GM19463 (cell line): Measurements from ENCODE around the gene SENP3.
"Not testable (repeated sequence)": the region's sequence is repeated elsewhere in the genome, so short reads cannot be mapped to it uniquely, and the experiment has no call there.

Source experiments
- ATAC-seq: cut with Tn5 transposase; IDR thresholded peaks from one replicate; pipeline ENCODE4 v1.9.1; 2021; ENCODE audit warnings: mild to moderate bottlenecking, moderate library complexity; ENCODE audit not compliant: unreplicated experiment

The SENP3 gene

DNA sequence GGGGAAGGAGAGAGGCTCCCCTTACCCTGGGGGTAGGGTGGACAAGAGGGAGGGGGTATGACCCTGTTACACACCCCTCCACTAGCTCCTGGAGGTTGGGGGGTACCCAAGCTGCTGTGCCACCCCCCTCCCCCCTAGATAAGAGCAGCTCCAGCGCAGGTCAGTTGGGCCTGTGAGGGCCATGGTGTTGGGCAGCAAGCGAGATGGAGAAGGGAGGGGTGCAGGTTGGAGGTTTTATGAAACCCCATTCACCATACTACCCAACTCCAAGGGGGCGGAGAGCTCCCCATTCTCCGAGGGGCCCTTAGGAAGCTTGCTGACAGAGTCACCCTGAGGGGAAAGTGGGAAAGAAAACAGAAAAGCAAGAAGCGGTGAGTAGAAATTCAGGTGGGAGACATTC, 29.9 kb downstream of the SENP3 start:
- no peak for ATAC-seq

DNA sequence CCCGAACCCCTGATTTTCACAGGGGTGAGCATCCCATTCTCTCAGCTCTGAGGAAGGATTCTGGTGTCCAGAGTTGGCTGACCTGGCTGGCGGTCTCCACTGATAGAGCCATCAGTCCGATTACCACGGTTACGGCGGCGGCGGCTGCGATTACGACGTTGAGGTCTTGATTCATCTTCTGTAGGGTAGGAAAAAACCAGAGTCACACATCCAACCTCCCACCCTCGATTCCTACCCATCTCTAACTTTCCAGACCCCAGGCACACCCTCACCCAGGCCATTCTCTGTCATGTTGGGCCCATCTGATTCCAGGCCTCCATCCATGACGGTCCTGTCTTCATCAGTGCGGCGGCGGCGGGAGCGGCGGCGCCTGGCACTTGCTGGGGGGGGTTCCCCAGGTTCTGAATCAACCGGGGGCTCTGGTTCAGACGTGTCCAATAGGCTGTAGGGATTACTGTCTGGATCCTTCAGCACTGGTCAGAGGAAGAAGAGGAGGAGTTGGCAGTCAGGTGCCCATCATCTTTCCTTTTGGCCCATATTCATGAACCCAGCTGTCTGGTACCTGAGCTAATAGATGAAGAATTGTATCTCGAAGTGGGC, 30.8 kb downstream of the SENP3 start:
- ATAC-seq: no peak

DNA sequence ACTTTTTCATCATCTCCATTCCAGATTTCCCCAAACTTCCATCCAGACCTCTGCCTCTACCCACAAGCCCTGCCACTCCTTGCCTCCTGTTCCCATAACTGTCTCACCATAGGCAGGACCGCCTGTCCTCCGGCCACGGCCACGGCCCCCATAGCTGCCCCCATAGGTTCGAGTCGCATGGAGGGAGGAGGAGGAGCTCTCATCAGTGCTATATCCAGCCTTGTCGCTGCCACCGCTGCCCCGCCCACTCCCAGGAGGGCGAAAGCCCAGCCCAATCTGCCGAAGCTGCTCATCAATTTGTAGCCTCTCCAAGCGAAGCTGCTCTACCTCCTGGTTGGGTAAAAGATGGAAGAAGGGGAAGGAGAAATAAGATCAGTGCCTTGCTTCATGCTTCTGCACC, 31.6 kb downstream of the SENP3 start:
- no peak for ATAC-seq

DNA sequence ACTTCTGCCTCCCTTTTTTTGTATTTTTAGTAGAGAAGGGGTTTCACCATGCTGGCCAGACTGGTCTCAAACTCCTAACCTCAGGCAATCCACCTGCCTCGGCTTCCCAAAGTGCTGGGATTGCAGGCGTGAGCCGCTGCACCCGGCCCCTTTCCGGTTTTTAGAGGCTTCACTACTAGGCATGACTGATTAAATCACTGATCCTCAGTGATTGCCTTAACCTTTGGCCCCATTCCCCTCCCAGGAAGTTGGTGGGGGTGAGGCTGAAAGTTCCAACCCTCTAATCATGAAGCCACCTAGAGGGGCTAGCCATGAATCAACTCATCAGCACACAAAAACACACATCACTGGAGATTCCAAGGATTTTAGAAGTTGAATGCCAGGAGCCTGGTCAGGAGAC, 35.8 kb downstream of the SENP3 start:
- ATAC-seq: not testable (repeated sequence)

DNA sequence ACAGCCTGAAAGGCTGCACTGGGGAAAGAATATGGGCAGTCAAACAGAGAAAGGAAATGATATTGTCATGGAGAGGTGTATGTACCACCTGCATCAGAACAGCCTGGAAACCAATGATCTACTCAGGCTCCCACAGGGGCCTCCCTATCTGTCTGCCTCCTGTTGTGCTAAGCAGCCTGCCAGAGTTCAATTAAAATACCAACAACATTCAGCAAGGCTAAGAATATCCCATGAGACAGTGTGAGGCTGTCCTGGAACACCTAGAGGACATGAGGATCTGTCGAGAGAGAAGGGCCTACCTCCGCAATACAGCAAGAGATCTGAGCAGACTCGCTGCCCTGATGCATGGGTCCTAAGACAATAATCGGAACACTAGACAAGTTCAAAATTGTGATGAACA, 44.6 kb downstream of the SENP3 start:
- no peak for ATAC-seq

DNA sequence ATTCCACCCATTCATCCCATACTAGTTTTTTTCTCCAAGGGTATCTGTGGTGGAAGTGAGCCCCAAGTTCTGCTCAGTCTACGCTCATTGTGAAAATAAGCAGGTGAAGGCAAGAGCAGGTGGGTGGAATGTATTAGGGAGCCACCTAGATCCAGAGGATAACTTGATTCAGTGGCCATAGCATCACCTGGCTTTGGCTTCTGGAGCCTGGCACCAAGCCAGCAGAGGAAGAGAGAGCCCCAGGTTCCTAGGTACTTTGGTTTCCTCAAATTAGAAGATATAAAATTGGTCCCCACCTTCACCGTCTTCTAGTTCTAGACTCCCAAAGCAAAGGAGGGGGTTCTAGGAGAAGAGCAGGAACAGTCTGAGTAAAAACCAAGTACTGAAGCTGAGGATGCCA, 48.9 kb downstream of the SENP3 start:
- no peak for ATAC-seq

DNA sequence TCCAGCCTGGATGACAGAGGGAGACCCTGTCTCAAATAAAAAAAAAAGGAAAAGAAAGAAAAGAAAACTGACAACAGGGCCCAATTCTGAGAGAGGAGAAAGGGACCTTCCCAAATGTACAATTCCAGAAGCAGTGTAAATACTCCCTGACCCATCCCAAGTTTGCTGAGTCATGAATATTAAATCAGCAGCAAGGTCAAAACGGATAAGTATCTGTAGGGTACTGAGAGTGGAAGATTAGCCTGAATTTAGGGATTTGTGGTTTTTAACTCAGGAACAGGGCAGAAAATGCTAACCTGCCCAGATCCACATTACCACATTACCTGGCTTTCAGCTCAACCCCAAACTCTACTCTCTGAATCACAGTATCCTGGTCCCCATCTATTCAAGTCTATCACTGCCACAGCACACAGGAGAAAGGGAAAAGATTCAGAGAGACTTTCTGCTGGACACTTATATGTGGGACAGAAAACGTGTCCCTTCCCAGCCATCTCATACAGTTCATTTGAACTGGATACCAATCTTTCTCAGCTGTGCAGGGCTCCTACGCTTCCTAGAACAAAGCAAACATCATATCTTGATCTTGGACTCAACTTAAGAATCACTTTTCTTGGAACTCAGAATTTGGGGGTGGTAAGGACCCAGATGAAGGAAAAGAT, 50.0 kb downstream of the SENP3 start:
- no peak for ATAC-seq

DNA sequence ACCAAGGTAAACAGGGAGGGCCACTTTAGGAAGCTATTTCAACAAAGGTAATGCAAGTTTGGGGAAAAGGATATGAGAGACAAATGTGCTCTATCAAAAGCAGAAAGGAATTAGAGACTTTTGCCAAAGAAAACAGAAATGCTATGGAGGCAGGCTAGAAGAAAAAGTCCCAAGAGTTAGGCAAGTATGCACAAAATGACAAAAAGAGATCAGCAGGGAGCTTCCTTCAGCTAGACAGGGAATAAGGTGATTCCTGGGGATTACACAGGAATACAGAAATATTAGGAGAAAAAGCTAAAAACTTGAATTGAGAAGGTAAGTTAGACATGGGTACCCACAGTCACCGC, 50.5 kb downstream of the SENP3 start:
- ATAC-seq: no peak

DNA sequence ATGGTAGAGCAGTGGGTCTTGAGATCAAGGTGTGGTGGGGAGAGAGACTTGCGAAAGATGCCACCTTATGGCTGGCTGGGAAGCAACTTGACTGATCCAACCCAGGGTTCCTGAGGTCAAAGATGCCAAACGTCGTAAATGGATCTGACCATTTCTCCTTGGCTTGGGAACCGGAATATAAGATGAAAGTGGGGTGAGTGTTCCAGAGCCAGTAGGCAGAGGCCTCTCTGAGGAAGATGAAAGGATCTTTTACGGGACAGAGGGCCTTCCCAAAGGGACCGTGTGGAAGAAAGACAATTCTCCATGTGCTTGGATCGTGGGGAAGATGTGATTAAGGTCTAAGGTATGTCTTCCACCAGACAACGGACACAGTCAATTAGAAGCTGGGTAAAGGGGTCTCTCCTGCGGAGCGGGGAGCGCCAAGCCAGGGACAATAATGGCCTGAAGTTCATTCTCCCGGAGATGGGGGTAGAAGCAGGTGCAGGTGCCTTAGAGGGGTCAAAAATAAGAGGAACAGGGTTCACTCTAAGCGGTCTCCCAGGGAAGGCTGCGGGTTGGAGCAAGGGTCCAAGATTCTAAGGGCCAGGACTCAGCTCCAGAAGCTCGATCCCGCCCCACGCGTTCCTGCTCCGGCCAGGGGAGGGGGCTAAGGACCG, 52.2 kb downstream of the SENP3 start:
- ATAC-seq: no peak

DNA sequence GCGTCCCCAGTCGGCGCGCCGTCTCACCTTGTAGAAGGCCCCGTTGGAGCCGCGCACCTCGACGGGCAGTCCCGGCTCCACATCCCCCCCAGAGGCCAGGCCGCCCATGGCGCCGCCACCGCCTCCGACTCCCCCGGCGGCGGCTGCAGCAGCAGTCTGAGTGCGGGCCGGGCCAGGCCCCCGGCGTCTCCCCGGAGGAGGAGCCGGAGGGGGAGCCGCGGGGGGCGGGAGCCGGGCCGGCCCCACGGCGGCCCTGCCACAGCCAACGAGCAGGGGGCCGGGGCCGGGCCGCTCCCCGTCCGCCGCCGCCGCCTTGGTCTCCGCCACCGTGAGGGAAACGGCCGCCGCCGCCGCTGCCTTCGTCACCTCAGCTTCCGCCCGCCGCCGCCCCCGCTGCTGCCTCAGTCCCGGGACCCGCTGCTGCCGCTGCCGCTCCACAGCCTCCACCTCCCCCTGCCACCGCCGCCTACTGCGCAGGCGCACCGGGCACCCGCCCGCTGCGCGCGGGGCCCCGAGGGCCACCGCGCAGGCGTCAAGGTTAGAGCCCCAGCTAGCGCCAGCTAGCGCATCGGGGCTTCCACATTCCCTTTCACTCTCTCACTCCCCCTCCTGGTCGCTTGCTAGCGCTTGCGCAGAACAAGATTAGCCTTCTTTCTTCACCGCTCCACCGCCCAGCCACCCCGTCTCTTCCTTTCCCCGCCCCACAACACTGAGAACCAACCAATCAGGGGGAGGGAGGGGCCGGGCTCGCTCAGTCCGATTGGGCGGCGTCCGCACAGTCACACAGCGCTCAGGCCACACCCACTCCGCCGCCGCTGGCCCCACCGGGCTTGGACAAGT, 52.9 kb downstream of the SENP3 start, which contains the start of gene FXR2:
Gene FXR2, minus strand, starts transcription at position 473 of the 840 bp plus-strand sequence. Its CDS starts 365 bp downstream, at position 108.
- ATAC-seq: peak; percentile 90

DNA sequence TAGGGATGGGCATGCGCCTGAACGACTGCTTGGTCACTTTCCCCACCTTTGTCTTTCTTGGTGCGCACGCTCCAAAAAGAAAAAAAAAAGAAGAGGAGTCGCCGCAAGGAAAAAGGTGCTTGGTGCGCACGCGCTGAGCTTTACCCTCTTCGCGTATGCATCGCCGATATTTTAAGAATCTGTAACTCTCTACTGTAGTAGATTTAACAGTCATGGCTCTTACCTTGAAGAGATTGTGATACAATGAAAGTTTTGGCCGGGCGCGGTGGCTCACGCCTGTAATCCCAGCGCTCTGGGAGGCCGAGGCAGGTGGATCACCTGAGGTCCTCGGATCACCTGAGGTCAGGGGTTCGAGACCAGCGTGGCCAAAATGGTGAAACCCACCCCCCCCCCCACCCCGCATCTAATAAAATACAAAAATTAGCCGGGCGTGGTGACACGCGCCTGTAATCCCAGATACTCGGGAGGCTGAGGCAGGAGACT, 53.6 kb downstream of the SENP3 start:
- ATAC-seq: no peak

DNA sequence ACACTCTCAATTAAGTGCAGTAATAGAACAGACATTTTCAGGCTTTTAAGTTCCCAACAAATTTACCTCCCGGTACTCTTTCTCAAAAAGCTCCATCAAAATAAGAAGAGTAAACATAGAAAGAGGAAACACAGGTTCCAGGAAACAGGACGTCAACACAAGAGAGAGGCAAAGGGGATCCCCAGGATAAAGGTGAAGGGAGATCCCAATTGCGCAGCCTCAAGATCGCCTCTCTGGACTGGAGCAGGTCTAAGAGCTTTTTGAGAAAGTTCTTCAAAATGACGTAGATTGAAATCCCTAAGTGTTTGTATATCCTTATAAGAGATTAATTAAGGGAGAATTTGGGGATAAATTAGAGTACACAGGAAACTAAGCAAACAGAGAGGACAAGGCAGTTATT, 56.9 kb downstream of the SENP3 start:
- ATAC-seq: no peak

DNA sequence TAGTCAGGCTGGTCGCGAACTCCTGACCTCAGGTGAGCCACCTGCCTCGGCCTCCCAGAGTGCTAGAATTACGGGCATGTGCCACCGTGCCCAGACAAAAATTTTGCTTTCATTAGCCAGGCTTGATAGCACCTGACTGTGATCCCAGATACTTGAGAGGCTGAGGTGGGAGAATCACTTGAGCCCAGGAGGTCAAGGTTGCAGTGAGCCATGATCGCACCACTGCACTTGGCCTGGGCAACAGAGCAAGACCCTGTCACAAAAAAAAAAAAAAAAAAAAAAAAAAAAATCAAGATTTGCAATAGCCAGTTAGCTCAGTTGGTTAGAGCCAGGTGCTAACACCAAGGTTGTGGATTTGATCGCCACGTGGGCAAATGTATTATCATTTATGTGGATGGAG, 59.1 kb downstream of the SENP3 start:
- ATAC-seq: no peak
